Esophagus muscularis mucosa (tissue), 4 donors: Measurements from ENCODE around the gene GCFC2. TPM values are rescaled to one million over a fixed set of nuclear protein-coding genes. Genes with fewer than 3 reads are reported as not detected.

ENCODE experiments used
- DNase-seq: peaks from one replicate; pipeline ENCODE4 v3.0.0-alpha.2; 2017; ENCODE audit errors: extremely low spot score
- H3K27ac ChIP-seq, 4 donors: fragments of 200-600 bp; sonication (generic); replicated peaks in 1 of 4; 1 replicate in 3 of 4; 2 replicates in 1 of 4; pipeline ENCODE4 v1.5.1; 2016 to 2019; ENCODE audit warnings: mild to moderate bottlenecking in 1 of 4
- H3K27me3 ChIP-seq, 4 donors: fragments of 200-600 bp; sonication (generic); one replicate each; pipeline versions ENCODE4 v1.5.1 to v1.6.0; 2016 to 2019
- H3K36me3 ChIP-seq, 4 donors: fragments of 200-600 bp; sonication (generic); one replicate each; pipeline ENCODE4 v1.5.1; 2016 to 2019
- H3K4me1 ChIP-seq, 4 donors: fragments of 200-600 bp; sonication (generic); one replicate each; pipeline ENCODE4 v1.5.1; 2016 to 2019
- H3K4me3 ChIP-seq, 4 donors: fragments of 200-600 bp; sonication (generic); 1 replicate in 2 of 4; 2 replicates in 2 of 4; pipeline ENCODE4 v1.5.1; 2016 to 2019; ENCODE audit warnings: mild to moderate bottlenecking in 4 of 4, moderate library complexity in 1 of 4
- H3K9me3 ChIP-seq, 4 donors: fragments of 200-600 bp; sonication (generic); 1 replicate in 3 of 4; 2 replicates in 1 of 4; pipeline ENCODE4 v1.5.1; 2016 to 2019
- CTCF ChIP-seq, 3 experiments: fragments of 200-600 bp in 2 of 3; fragments of 450-650 bp in 1 of 3; sonication (generic) in 2 of 3; IDR thresholded peaks; one replicate each; pipeline ENCODE4 v1.5.1; 2017 to 2019; ENCODE audit warnings: antibody characterized with exemption in 3 of 3, mild to moderate bottlenecking in 2 of 3, moderate library complexity in 1 of 3
- EP300 ChIP-seq: sonication (generic); formaldehyde crosslinking; IDR thresholded peaks from one replicate; pipeline ENCODE4 v1.6.1; 2017; ENCODE audit warnings: antibody characterized with exemption
- POLR2A ChIP-seq: fragments of 450-650 bp; IDR thresholded peaks from one replicate; pipeline ENCODE4 v1.6.1; 2017; ENCODE audit warnings: antibody characterized with exemption, moderate library complexity, mild to moderate bottlenecking, low read depth
- POLR2AphosphoS5 ChIP-seq, 2 donors: sonication (generic); formaldehyde crosslinking; IDR thresholded peaks; one replicate each; pipeline ENCODE4 v1.6.1; 2017; ENCODE audit warnings: antibody characterized with exemption in 2 of 2
- WGBS: methylation state at CpG from one replicate; pipeline ENCODE4 v1.1.5; 2018; 5-methylcytosine and 5-hydroxymethylcytosine counted together
- intact Hi-C: fragments of 100-400 bp; cut with DNase I; formaldehyde crosslinking; loops from one replicate; pipeline ENCODE4 v1.15.1; 2023
- total RNA-seq, 4 donors: library from RNA; depleted of rRNA; stranded (reverse); fragments of >200 nt; gene quantifications; one replicate each; pipeline versions ENCODE4 v1.1.0 to v1.2.1, GENCODE V29; 2016

Gene GCFC2
- total RNA-seq, 4 donors from 2014 or later, result 19.4 to 23.3 (median 22.2) TPM

- TF ChIP-seq EP300 (no peak), POLR2AphosphoS5 (IDR thresholded peaks at IDR 0.05) (no peak), POLR2A (no peak), CTCF (IDR thresholded peaks at IDR 0.05) (no peak)
- no peaks in the 10 kb centered on the region for H3K36me3 ChIP-seq
- H3K9me3 ChIP-seq, result peaks cover 0 to 2% (median under 1%) of the 10 kb centered on the region in 4 donors
- intact Hi-C loops, result no loop called here
- DNase-seq, result no peak
- H3K27me3 ChIP-seq, result peaks cover 0 to 21% (median 0%) of the 10 kb centered on the region in 4 donors
- WGBS, result 89% methylated on average over 1 of the region's 1 CpG
- no peaks in the 10 kb centered on the region for H3K4me1 ChIP-seq
- no peak overlapping the region for H3K4me3 ChIP-seq
- no peak overlapping the region for H3K27ac ChIP-seq
Measured at GRCh38 chr2:75737961-75738360, 27.2 kb upstream of the GCFC2 start.

- H3K4me1 ChIP-seq, result no peaks in the 10 kb centered on the region
- peaks cover 0 to 21% (median 0%) of the 10 kb centered on the region in 4 donors for H3K27me3 ChIP-seq
- H3K9me3 ChIP-seq, result no peaks in the 10 kb centered on the region
- TF ChIP-seq POLR2AphosphoS5 (IDR thresholded peaks at IDR 0.05), result no peak
- TF ChIP-seq POLR2A, result no peak
- no peak for TF ChIP-seq EP300
- no peak for TF ChIP-seq CTCF (IDR thresholded peaks at IDR 0.05)
- no peak overlapping the region for H3K27ac ChIP-seq
- intact Hi-C loops, result no loop called here
- no peaks in the 10 kb centered on the region for H3K36me3 ChIP-seq
- DNase-seq, result no peak
- WGBS, result 80% methylated on average over 4 of the region's 4 CpGs
- H3K4me3 ChIP-seq, result no peak overlapping the region
Measured at GRCh38 chr2:75736276-75736675, 25.6 kb upstream of the GCFC2 start.

GRCh38 chr2:75729861-75730260, 19.1 kb upstream of the GCFC2 start:
- Histone ChIP-seq H3K4me3 (no peak overlapping the region), H3K9me3 (no peaks in the 10 kb centered on the region), H3K27me3 (peaks cover 0 to 5% (median 0%) of the 10 kb centered on the region in 4 donors), H3K36me3 (no peaks in the 10 kb centered on the region), H3K4me1 (no peaks in the 10 kb centered on the region), H3K27ac (no peak overlapping the region)
- intact Hi-C loops, result no loop called here
- TF ChIP-seq POLR2A (no peak), EP300 (no peak), CTCF (IDR thresholded peaks at IDR 0.05) (no peak), POLR2AphosphoS5 (IDR thresholded peaks at IDR 0.05) (no peak)
- DNase-seq, result no peak
- 78% methylated on average over 5 of the region's 5 CpGs for WGBS

- 76% methylated on average over 6 of the region's 6 CpGs for WGBS
- no peaks in the 10 kb centered on the region for H3K36me3 ChIP-seq
- H3K4me3 ChIP-seq, result no peak overlapping the region
- intact Hi-C loops, result no loop called here
- H3K27me3 ChIP-seq, result peaks cover 0 to 5% (median 0%) of the 10 kb centered on the region in 4 donors
- TF ChIP-seq EP300, result no peak
- TF ChIP-seq POLR2A, result no peak
- TF ChIP-seq POLR2AphosphoS5 (IDR thresholded peaks at IDR 0.05), result no peak
- TF ChIP-seq CTCF (IDR thresholded peaks at IDR 0.05), result no peak
- DNase-seq, result no peak
- H3K9me3 ChIP-seq, result no peaks in the 10 kb centered on the region
- no peak overlapping the region for H3K27ac ChIP-seq
- no peaks in the 10 kb centered on the region for H3K4me1 ChIP-seq
Measured at GRCh38 chr2:75728614-75729419, 18.1 kb upstream of the GCFC2 start.
